NT2/D1 (cell line): ENCODE measurements around the gene PIPOX.

Experiments
- SUZ12 ChIP-seq: IDR thresholded peaks from 2 replicates; pipeline ENCODE4 v1.6.1; 2011; ENCODE audit not compliant: insufficient read length, insufficient read depth; ENCODE audit errors: extremely low read depth
- ZNF274 ChIP-seq: IDR thresholded peaks from 2 replicates; pipeline ENCODE4 v1.6.1; 2011; ENCODE audit warnings: mild to moderate bottlenecking, low read depth, low read length

- TF ChIP-seq SUZ12 = no peak
- TF ChIP-seq ZNF274 = no peak
Observed at GRCh38 chr17:29079887-29080286, 36.9 kb downstream of the PIPOX start.
